OCI-LY7 (cell line): ENCODE data around the gene ARAP3. TPM values are rescaled to one million over a fixed set of nuclear protein-coding genes. Genes with fewer than 3 reads are reported as not detected.

Experiments used
- BruUV-seq: library from RNA; stranded (reverse); fragments of 400-500 nt; replicated peaks from 2 replicates; lab custom pipeline; 2021; lab: Mats Ljungman, UMichigan
- CTCF ChIA-PET: fragments of 300-600 bp; sonication (Branson Sonifier 250); formaldehyde crosslinking; loops from one replicate; lab custom pipeline; 2022; ENCODE audit warnings: antibody characterized with exemption; ENCODE audit not compliant: unreplicated experiment; lab: Charles Lee
- POLR2A ChIA-PET: fragments of 300-600 bp; sonication (Branson Sonifier 250); formaldehyde crosslinking; loops from one replicate; lab custom pipeline; 2022; ENCODE audit warnings: antibody characterized with exemption; lab: Charles Lee
- DNase-seq: peaks from one replicate; pipeline ENCODE4 v3.0.0-alpha.2; 2015; ENCODE audit warnings: low spot score
- H2AFZ ChIP-seq: fragments of 200-600 bp; sonication (generic), shearing (Covaris generic); 2 replicates; pipeline ENCODE4 v1.6.1; 2014; ENCODE audit warnings: mild to moderate bottlenecking, antibody characterized with exemption, low read length, moderate library complexity
- H3K27ac ChIP-seq: fragments of 200-600 bp; sonication (generic); 2 replicates; pipeline ENCODE4 v1.5.1; 2014; ENCODE audit warnings: mixed run types, low read depth, mild to moderate bottlenecking, moderate library complexity, low read length, inconsistent platforms; ENCODE audit not compliant: poor library complexity, severe bottlenecking
- H3K36me3 ChIP-seq: fragments of 200-600 bp; sonication (generic); 2 replicates; pipeline ENCODE4 v1.6.1; 2014; ENCODE audit warnings: mild to moderate bottlenecking, antibody characterized with exemption, low read length, moderate library complexity, mixed read lengths; ENCODE audit not compliant: insufficient read depth
- H3K4me1 ChIP-seq: fragments of 200-600 bp; sonication (generic); 2 replicates; pipeline ENCODE4 v1.5.1; 2014; ENCODE audit warnings: mild to moderate bottlenecking, low read length; ENCODE audit not compliant: insufficient read depth, poor library complexity, severe bottlenecking
- H3K4me2 ChIP-seq: fragments of 200-600 bp; sonication (generic); 2 replicates; pipeline ENCODE4 v1.6.1; 2014; ENCODE audit warnings: mild to moderate bottlenecking, low read length
- H3K4me3 ChIP-seq: fragments of 200-600 bp; sonication (generic); 2 replicates; pipeline ENCODE4 v1.5.1; 2014; ENCODE audit warnings: mild to moderate bottlenecking, low read depth, low read length; ENCODE audit not compliant: poor library complexity, severe bottlenecking
- H3K79me2 ChIP-seq: fragments of 200-600 bp; sonication (generic); 2 replicates; pipeline ENCODE4 v1.6.1; 2016; ENCODE audit warnings: low read depth, mild to moderate bottlenecking, low read length, moderate library complexity, mixed read lengths; ENCODE audit not compliant: insufficient read depth
- H3K9me2 ChIP-seq: fragments of 200-600 bp; sonication (generic); 2 replicates; pipeline ENCODE4 v1.6.1; 2016; ENCODE audit warnings: mild to moderate bottlenecking, low read length, mixed read lengths; ENCODE audit not compliant: insufficient read depth
- H3K9me3 ChIP-seq: fragments of 200-600 bp; sonication (generic); 2 replicates; pipeline ENCODE4 v1.6.1; 2014; ENCODE audit warnings: mild to moderate bottlenecking, mixed run types, low read length, mixed read lengths
- H4K20me1 ChIP-seq: fragments of 200-600 bp; sonication (generic); 2 replicates; pipeline ENCODE4 v1.6.1; 2014; ENCODE audit warnings: mild to moderate bottlenecking, antibody characterized with exemption, low read length, moderate library complexity, mixed read lengths; ENCODE audit not compliant: insufficient read depth
- CTCF ChIP-seq: fragments of 200-600 bp; sonication (generic); conservative IDR thresholded peaks from 2 replicates; pipeline ENCODE4 v1.5.1; 2014; ENCODE audit warnings: mild to moderate bottlenecking, antibody characterized with exemption, low read length, moderate library complexity, mixed read lengths
- EZH2phosphoT487 ChIP-seq: fragments of 200-600 bp; sonication (generic); IDR thresholded peaks from 2 replicates; pipeline ENCODE4 v1.6.1; 2018; ENCODE audit warnings: low read depth, borderline replicate concordance, mild to moderate bottlenecking, mixed run types, antibody characterized with exemption, low read length, moderate library complexity, mixed read lengths
- intact Hi-C: fragments of 100-400 bp; cut with micrococcal nuclease; formaldehyde crosslinking; loops from one replicate; pipeline ENCODE4 v1.10.0; 2022; ENCODE audit not compliant: unreplicated experiment
- total RNA-seq, 2 experiments: library from RNA; depleted of rRNA in 1 of 2; stranded (reverse); fragments of >200 nt in 1 of 2; shearing (Covaris generic) in 1 of 2; gene quantifications; 2 replicates each; pipeline ENCODE4 v1.2.3, GENCODE V29; 2014 to 2022

The ARAP3 gene
- total RNA-seq, 2 experiments from 2014 or later: not detected

GRCh38 chr5:141668601-141669265 is 13.3 kb downstream of the ARAP3 start:
- intact Hi-C loops: no loop called here
- TF ChIP-seq EZH2phosphoT487 (no peak), CTCF (no peak)

GRCh38 chr5:141665995-141666940 is 15.8 kb downstream of the ARAP3 start:
- H3K4me1 ChIP-seq: no peaks in the 10 kb centered on the region
- TF ChIP-seq EZH2phosphoT487 (no peak), CTCF (no peak)
- H3K9me2 ChIP-seq: no peaks in the 10 kb centered on the region
- no peaks in the 10 kb centered on the region for H3K36me3 ChIP-seq
- H3K9me3 ChIP-seq: no peaks in the 10 kb centered on the region
- no peak overlapping the region for H2AFZ ChIP-seq
- no TSS peak for BruUV-seq
- CTCF ChIA-PET: no interaction called here
- H3K27ac ChIP-seq: no peak overlapping the region
- POLR2A ChIA-PET: interaction anchor here (0.6 to 1.3 kb wide), 4 partner anchors 128 to 469 kb away, joined by 3 read pairs; partner anchors contain the start of gene DELE1
- H3K4me3 ChIP-seq: no peak overlapping the region
- no peaks in the 10 kb centered on the region for H3K79me2 ChIP-seq
- no peaks in the 10 kb centered on the region for H4K20me1 ChIP-seq
- intact Hi-C loops: loop anchor here (1.0 kb wide), 2 partner anchors 213 to 294 kb away; no protein-coding TSS in a partner anchor
- H3K4me2 ChIP-seq: no peak overlapping the region
- no peak for DNase-seq

More at GRCh38 chr5:141668601-141669265, 13.3 kb downstream of the ARAP3 start:
- Histone ChIP-seq H3K9me2 (no peaks in the 10 kb centered on the region), H2AFZ (no peak overlapping the region), H3K9me3 (no peaks in the 10 kb centered on the region), H3K79me2 (no peaks in the 10 kb centered on the region), H4K20me1 (no peaks in the 10 kb centered on the region), H3K4me2 (no peak overlapping the region), H3K4me1 (no peaks in the 10 kb centered on the region), H3K36me3 (no peaks in the 10 kb centered on the region), H3K4me3 (no peak overlapping the region), H3K27ac (no peak overlapping the region)
- no TSS peak for BruUV-seq
- CTCF ChIA-PET: no interaction called here
- DNase-seq: no peak
- POLR2A ChIA-PET: interaction anchor here (0.6 to 0.9 kb wide), 3 partner anchors 18 to 540 kb away, joined by 3 to 4 read pairs (median 3); partner anchors contain the start of gene FCHSD1
